A549 (cell line): ENCODE data around the gene TM6SF1.

ENCODE experiments used
- CHD2 ChIP-seq: fragments of 150-350 bp; IDR thresholded peaks from 2 replicates; pipeline ENCODE4 v1.6.1; 2014; ENCODE audit warnings: low read length; ENCODE audit not compliant: partially characterized antibody
- CTCF ChIP-seq: fragments of >200 bp; sonication (Bioruptor Twin); formaldehyde crosslinking; IDR thresholded peaks from 3 replicates; pipeline ENCODE4 v1.5.1; 2016
- ESRRA ChIP-seq: fragments of 150-350 bp; IDR thresholded peaks from 2 replicates; pipeline ENCODE4 v1.6.1; 2014; ENCODE audit warnings: mild to moderate bottlenecking, low read length, borderline replicate concordance
- JUN ChIP-seq, 2 experiments: fragments of >200 bp; sonication (Bioruptor Twin); formaldehyde crosslinking; IDR thresholded peaks; 2 replicates in 1 of 2; 3 replicates in 1 of 2; pipeline ENCODE4 v1.6.1; 2016 to 2017
- JUNB ChIP-seq: fragments of >200 bp; sonication (Bioruptor Twin); formaldehyde crosslinking; IDR thresholded peaks from 2 replicates; pipeline ENCODE4 v1.6.1; 2016
- KDM5A ChIP-seq: fragments of 200-600 bp; sonication (generic); IDR thresholded peaks from 2 replicates; pipeline ENCODE4 v1.6.1; 2016; ENCODE audit warnings: antibody characterized with exemption, mild to moderate bottlenecking
- NR3C1 ChIP-seq: fragments of >200 bp; sonication (Bioruptor Twin); formaldehyde crosslinking; IDR thresholded peaks from 3 replicates; pipeline ENCODE4 v1.6.1; 2017
- POLR2A ChIP-seq: IDR thresholded peaks from 2 replicates; pipeline ENCODE4 v1.6.1; 2012; ENCODE audit warnings: mild to moderate bottlenecking, low read length
- RCOR1 ChIP-seq: fragments of 150-350 bp; IDR thresholded peaks from 2 replicates; pipeline ENCODE4 v1.6.1; 2014; ENCODE audit warnings: antibody characterized with exemption, low read length, low read depth
- REST ChIP-seq: fragments of 200-600 bp; sonication (generic); IDR thresholded peaks from 2 replicates; pipeline ENCODE4 v1.6.1; 2016; ENCODE audit warnings: antibody characterized with exemption, mild to moderate bottlenecking, moderate library complexity
- SMC3 ChIP-seq: fragments of >200 bp; sonication (Bioruptor Twin); formaldehyde crosslinking; IDR thresholded peaks from 3 replicates; pipeline ENCODE4 v1.6.1; 2018; ENCODE audit warnings: inconsistent platforms
- SREBF2 ChIP-seq: fragments of 450-650 bp; IDR thresholded peaks from 2 replicates; pipeline ENCODE4 v1.6.1; 2014; ENCODE audit warnings: mild to moderate bottlenecking, moderate library complexity

DNA sequence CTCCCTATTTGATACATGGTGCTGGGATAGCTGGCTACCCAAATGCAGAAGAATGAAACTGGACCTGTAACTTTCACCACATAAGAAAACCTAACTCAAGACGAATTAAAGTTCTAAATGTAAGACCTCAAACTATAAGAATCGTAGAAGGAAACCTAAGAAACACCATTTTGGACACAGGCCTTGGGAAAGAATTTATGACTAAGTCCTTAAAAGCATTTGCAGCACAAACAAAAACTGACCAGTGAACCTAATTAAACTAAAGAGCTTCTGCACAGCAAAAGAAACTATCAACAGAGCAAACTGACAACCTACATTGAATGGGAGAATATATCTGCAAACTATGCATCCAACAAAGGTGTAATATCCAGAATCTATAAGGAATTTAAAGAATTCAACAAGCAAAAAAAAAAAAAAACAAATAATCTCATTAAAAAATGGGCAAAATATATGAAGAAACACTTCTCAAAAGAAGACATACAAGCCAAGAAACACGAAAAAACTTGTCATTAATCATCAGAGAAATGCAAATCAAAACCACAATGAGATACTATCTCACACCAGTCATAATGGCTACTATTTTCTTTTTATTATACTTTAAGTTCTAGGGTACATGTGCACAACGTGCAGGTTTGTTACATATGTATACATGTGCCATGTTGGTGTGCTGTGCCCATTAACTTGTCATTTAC lies 63.2 kb downstream of the TM6SF1 start:
- TF ChIP-seq JUNB (no peak), POLR2A (no peak), RCOR1 (no peak), ESRRA (no peak), NR3C1 (no peak), CTCF (no peak), KDM5A (no peak), JUN (IDR thresholded peaks at IDR 0.05) (no peak), CHD2 (no peak), SREBF2 (no peak), SMC3 (no peak), REST (no peak)
